Measurements from ENCODE around the gene S1PR5.

The S1PR5 gene

GRCh38 chr19:10513223-10513622, 4.0 kb downstream of the S1PR5 start:
- DNase-seq = no peak

DNA sequence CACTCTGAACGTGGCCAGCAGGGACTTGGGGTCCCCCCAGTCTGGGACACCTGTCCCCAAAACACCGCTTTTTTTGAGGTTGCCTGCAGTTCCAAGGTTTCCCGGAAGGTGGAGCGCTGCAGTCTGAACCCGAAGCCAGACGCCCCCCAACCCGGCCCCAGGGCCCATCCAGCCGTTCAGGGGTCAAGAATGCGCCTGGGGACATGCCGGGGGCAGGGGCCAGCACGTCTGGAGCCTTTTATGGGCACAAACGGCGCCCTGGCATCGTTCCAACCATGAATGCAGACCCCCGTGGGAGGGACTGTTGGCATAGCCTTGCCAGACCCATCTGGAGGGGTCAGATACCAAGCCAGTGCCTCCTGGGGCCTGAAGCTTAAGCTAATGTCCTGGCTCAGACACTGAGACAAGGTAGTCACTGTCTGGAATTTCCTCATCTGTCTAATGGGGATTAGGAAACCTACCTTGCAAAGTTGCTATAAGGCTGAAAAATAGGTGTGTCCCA, 6.9 kb downstream of the S1PR5 start:
- DNase-seq = no peak

DNA sequence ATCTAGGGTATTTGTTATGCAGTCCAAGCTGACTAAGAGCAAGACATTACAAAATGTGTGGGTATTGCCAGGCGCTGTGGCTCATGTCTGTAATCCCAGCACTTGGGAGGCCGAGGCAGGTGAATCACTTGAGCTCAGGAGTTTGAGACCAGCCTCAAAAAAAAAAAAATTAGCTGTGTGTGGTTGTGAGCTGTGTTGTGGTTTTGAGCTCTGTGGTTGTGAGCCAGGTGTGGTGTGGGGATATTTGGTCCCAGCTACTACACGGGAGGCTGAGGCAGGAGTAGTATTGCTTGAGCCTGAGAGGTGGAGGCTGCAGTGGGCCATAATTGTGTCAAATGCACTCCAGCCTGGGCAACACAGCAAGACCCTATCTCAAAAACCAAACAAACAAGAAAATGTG, 8.5 kb downstream of the S1PR5 start:
- DNase-seq = no peak

DNA sequence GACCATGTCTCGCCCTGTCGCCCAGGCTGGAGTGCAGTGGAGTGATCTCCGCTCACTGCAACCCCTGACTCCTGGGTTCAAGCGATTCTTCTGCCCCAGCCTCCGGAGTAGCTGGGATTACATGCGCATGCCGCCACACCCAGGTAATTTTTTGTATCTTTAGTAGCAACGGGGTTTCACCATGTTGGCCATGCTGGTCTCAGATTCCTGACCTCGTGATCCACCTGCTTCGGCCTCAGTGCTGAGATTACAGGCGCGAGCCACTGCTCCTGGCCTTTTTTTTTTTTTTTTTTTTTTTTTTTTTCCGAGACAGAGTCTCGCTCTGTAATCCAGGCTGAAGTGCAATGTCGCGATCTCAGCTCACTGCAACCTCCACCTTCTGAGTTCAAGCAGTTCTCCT, 9.2 kb downstream of the S1PR5 start:
- no peak for DNase-seq

- no peak for DNase-seq
Observed at GRCh38 chr19:10505583-10506229, 11.5 kb downstream of the S1PR5 start.

- no peak for DNase-seq
Observed at GRCh38 chr19:10503002-10503789, 14.1 kb downstream of the S1PR5 start, which contains the start of gene KEAP1. KEAP1 (minus strand) TSS chr19:10503356; CDS start chr19:10500033, 3,323 bp downstream.

- peak; percentile 81 for DNase-seq
Observed at GRCh38 chr19:10502524-10503001, 14.7 kb downstream of the S1PR5 start.

DNA sequence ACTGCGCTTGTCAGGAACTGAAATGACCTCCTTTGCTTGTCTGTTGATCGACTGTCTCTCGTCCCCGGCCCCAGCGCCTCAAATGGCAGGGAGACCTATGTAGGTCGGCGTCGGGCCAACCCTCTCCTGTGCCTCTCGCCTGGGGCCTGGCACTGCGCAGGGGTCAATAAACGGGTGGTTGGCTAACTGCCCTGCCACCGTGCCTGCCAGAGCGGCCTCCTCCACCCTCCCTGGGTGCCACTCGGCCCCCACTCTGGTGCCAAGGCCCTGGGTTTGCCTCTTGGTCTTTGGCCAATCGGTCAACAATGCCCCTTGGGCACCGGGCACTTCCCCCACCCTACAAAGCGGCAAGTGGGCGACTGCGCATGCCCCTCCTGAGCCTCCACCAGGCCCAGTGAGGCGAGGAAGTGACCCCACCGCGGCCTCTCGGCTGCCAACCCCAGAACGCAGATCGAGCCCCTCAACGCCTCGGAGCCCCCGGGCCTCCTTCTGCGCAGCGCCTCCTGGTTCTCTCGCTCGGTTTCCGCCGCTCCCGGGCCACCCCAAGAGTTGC, 15.2 kb downstream of the S1PR5 start:
- no peak for DNase-seq

DNA sequence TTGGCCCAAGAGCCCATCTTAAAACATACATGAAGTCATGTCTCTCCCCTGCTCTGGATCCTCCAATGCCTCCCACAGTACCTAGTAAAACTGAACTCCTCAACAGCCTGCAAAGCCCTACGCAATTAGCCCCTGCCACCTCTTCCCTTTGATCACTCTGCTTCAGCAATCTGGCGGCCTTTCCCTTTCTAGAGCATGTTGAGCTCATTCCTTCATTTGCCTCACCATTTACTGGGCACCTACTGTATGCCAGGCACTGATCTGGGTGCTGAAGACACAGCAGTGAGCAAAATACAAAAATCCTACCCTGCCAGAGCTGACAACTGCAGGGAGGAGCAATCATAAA, 17.0 kb downstream of the S1PR5 start:
- DNase-seq = no peak

DNA sequence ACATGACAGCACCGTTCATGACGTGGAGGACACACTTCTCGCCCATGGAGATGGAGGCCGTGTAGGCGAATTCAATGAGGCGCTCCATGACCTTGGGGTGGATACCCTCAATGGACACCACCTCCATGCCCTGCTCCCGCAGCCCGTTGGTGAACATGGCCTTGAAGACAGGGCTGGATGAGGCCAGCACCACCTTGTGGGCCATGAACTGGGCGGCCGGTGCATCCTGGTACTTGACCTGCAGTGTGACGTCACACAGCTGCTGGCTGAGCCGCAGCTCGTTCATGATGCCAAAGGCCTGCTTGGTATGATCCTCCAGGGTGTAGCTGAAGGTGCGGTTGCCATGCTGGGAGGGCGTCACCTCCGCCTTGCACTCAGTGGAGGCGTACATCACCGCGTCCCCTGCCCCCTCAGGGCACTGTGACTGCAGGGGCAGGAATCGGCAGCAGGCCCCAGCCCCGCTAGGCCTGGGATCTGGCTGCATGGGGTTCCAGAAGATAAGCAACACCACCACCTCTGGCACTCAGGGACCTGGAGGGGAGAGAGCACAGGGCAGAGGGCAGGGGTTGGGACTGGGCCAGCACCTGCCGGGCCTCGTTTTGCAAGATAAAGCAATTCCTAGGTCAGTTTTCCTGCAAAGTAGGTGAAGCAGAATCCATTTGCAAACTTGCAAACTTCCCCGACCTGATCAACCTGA, 17.5 kb downstream of the S1PR5 start:
- no peak for DNase-seq

DNA sequence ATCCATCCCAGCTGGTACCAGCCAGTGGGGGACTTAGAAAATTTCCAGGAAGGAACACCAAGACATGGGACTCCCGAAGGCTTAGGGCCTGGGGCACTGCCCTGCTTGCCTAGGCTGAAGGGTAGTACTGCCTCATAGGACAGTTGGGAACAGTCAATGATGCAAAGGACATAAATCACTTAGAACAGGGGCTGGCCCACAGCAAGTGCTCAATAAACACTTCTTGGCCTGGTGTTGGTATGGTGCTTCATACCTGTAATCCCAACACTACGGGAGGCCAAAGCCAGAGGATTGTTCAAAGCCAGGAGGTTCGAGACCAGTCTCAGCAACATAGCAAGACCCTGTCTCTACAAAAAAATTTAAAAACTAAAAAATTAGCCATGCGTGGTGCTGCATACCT, 19.9 kb downstream of the S1PR5 start:
- no peak for DNase-seq

DNA sequence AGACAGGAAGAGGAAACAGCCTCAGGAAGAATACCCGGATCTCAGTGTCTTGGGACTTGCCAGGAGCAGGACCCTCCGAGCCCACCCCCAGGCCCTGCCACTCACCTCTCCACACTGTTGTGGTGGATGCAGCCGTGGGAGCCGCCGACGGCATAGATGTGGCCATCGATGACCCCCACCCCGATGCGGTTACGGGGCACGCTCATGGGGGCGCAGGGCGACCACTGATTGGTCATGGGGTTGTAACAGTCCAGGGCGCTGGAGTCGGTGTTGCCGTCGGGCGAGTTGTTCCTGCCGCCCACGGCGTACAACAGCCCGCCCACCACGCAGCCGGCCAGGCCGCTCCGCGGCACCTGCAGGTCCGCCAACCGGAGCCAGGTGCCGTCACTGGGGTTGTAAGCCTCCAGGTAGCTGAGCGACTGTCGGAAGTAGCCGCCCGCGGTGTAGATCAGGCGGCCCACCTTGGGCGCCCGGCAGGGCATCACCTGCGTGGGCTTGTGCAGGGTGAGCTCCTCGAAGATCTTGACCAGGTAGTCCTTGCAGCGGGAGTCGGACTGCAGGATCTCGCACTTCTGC, 25.7 kb downstream of the S1PR5 start:
- no peak for DNase-seq

DNA sequence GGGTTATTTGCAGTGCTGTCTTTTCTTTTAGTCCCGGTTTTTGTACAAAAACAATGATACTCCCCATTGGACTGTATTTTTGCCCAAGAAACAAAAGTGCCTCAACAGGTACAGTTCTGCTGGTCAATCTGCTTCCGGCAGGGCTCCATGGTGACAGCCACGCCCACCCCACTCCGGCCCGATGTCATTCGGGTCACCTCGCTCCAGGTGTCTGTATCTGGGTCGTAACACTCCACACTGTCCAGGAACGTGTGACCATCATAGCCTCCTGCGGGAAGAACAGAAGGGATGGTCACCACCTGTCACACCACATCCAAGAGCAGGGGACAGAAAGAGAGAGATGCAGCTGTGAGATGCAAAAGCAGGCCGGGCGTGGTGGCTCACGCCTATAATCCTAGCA, 30.7 kb downstream of the S1PR5 start:
- DNase-seq = no peak

GRCh38 chr19:10478903-10479384, 38.3 kb downstream of the S1PR5 start:
- DNase-seq = peak; percentile 71

DNA sequence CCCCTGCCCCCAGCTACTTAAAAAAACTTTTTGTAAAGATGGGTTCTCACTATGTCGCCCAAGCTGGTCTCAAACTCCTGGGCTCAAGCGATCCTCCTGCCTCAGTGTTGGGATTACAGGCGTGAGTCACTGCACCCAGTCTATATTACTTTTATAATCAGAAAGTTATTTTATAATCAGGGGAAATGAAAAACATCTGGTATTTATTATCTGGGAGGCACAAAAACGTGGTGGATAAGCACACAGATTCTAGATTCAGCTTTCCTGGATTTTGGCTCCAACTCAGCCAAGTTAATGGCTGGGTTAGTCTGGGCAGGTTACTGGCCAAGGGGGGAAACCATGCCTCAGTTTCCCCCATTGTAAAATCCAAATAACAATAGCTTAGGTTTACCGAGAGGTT, 38.8 kb downstream of the S1PR5 start:
- DNase-seq = no peak

DNA sequence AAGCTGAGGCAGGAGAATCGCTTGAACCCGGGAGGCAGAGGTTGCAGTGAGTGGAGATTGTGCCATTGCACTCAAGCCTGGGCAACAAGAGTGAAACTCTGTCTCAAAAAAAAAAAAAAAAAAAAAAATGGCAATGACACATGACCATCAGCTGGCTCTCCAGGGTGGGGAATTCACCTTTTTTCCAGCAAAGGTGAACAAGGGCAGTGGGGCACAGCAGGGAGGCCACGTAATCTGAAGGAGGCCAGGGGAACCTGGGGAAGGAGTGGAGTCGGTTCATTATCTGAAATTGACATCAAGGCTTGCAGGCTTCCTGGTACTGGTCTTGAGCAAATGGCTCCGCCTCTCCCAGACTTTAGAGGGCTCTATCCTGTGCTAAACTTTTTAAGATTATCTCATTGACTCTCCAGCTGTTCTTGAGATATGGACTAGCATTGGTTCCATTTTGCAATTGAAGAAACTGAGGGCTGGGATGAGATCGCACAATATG, 42.2 kb downstream of the S1PR5 start:
- DNase-seq = no peak

DNA sequence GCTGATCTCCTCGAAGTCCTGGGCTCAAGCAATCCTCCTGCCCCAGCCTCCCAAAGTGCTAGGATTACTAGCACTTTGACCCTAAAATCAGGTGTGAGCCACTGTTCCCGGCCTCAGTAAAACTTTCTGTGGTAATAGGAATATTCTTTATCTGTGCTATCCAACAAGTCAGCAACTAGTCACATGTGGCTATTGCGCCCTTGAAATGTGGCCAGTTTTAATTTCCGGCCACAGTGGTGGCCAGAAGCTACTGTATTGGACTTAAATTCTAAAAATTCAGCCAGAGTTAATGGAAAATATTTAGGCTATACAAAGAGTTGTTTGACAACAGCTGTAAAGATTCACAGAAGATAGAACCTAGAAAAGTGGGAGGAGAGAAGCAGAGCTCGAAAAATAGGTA, 44.1 kb downstream of the S1PR5 start:
- no peak for DNase-seq

DNA sequence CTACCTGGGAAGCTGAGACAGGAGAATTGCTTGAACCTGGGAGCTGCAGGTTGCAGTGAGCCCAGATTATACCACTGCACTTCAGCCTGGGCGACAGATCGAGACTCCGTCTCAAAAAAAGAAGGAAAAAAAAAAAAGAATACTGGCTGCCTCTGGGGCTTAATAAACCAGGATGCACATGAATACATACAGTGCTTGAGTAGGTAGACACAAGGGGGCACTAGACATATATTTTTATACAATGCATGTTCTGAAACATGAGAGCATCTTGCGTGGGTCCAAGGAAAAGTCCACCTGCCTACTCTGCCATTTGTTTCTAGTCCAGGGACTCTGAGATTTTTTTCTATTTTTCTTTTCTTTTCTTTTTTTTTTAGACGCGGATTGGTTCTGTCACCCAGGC, 45.3 kb downstream of the S1PR5 start:
- DNase-seq = no peak

GRCh38 chr19:10468133-10468532, 49.1 kb downstream of the S1PR5 start:
- DNase-seq = no peak

DNA sequence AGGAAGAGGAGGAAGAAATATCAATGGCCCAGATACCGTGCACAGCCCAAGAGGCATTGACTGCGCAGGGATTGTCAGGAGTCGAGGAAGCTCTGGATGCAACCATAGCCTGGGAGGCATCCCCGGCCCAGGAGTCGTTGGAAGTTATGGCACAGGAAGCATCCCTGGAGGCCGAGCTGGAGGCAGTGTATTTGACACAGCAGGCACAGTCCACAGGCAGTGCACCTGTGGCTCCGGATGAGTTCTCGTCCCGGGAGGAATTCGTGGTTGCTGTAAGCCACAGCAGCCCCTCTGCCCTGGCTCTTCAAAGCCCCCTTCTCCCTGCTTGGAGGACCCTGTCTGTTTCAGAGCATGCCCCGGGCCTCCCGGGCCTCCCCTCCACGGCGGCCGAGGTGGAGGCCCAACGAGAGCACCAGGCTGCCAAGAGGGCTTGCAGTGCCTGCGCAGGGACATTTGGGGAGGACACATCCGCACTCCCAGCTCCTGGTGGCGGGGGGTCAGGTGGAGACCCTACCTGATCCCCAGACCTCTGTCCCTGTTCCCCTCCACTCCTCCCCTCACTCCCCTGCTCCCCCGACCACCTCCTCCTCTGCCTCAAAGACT, 50.0 kb downstream of the S1PR5 start:
- DNase-seq = no peak

DNA sequence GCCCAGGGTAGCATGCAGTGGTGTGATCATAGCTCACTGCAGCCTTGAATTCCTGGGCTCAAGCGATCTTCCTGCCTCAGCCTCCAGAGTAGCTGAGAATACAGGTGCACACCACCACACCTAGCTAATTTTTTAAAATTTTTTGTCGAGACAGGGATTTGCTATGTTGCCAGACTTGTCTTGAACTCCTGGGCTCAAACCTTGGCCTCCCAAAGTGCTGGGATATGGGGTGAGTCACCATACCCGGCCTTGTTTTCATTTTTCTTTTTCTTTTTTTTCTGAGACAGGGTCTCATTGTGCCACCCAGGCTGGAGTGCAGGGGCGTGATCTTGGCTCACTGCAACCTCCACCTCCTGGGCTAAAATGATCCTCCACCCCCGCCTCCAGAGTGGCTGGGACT, 52.8 kb downstream of the S1PR5 start:
- no peak for DNase-seq

All from T1000 (cell line).